ENCODE results near the gene SGPL1. TPM values are rescaled to one million over a fixed set of nuclear protein-coding genes. Genes with fewer than 3 reads are reported as not detected.

SGPL1 gene
- total and polyA plus RNA-seq, 5 donors from 2014 or later, result 12.8 to 30.4 (median 15.0) TPM

DNA sequence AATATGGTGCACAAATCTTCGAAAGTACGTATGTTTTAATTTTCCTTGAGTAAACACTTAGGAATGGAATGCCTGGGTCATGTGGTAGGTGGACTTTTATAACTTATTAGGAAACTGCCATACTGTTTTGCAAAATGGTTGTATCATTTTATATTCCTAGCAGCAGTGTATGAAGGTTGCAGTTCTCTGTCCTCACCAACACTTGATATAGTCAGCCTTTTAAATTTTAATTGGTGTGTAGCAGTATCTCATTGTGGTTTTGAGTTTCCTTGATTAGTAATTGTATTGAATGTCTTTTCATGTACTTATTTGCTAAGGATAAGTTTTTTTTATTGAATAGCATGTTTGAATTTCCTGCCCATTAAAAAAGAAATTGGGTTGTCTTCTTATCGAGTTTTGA, 73.5 kb downstream of the SGPL1 start:
- no peak for ATAC-seq (ENCODE audit: low read depth in 2 of 2)
- Histone ChIP-seq H3K9me3 (ENCODE audit: control insufficient read depth in 2 of 2, low read length in 2 of 2) (no peaks in the 10 kb centered on the region), H3K4me1 (ENCODE audit: control insufficient read depth, insufficient read depth, low read length, poor library complexity, severe bottlenecking) (peaks cover 18% of the 10 kb centered on the region), H3K27me3 (ENCODE audit: control insufficient read depth, insufficient read depth, low read length) (no peaks in the 10 kb centered on the region), H3K4me3 (ENCODE audit: low read depth, low read length) (no peak overlapping the region), H3K27ac (ENCODE audit: insufficient read depth, low read length, poor library complexity, severe bottlenecking) (no peak overlapping the region), H3K36me3 (ENCODE audit: control insufficient read depth, insufficient read depth, low read length) (peaks cover 4% of the 10 kb centered on the region)
- H3K4me3 Mint-ChIP-seq, result peak overlapping the region; percentile 54 to 99 (median 92)
- peak overlapping the region in 2 of 3 donors; percentile 69 to 76 for H3K27ac Mint-ChIP-seq
- peaks cover 5% of the 10 kb centered on the region for H3K36me3 Mint-ChIP-seq
- H3K4me1 Mint-ChIP-seq, result peaks cover 2 to 27% (median 13%) of the 10 kb centered on the region in 4 donors
- no peak for DNase-seq
- H3K9me3 Mint-ChIP-seq, result no peaks in the 10 kb centered on the region
- no peaks in the 10 kb centered on the region for H3K27me3 Mint-ChIP-seq

DNA sequence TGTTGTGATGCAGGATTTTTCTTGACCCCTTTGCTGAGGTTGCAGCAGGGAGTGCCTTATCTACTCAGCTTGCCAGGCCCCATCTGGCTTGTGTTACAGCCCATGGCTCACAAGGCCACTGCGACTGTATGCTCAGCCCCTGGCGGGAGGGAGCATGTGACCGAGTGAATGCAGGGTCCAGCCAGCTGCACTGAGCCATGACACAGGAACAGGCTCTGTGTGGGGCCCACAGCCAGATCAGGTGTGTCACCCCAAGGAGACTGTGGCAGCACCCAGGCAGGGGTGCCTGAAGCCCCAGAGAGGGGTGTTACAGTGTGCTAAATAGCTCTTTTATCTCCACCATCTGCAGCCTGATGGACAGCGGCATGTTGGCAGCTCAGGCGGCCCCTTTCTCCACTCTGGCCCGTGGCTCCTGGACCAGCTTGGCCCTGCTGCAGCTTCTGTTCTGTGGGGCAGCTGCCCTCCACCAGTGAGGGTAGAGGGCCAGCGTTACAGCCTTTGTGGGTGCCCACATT, 75.2 kb downstream of the SGPL1 start:
- Histone ChIP-seq H3K4me1 (ENCODE audit: control insufficient read depth, insufficient read depth, low read length, poor library complexity, severe bottlenecking) (peaks cover 18% of the 10 kb centered on the region), H3K9me3 (ENCODE audit: control insufficient read depth in 2 of 2, low read length in 2 of 2) (no peaks in the 10 kb centered on the region), H3K27ac (ENCODE audit: insufficient read depth, low read length, poor library complexity, severe bottlenecking) (no peak overlapping the region), H3K4me3 (ENCODE audit: low read depth, low read length) (no peak overlapping the region), H3K36me3 (ENCODE audit: control insufficient read depth, insufficient read depth, low read length) (no peaks in the 10 kb centered on the region), H3K27me3 (ENCODE audit: control insufficient read depth, insufficient read depth, low read length) (no peaks in the 10 kb centered on the region)
- Mint-ChIP-seq H3K27me3 (no peaks in the 10 kb centered on the region), H3K36me3 (no peaks in the 10 kb centered on the region), H3K9me3 (no peaks in the 10 kb centered on the region), H3K4me1 (peaks cover 2 to 27% (median 10%) of the 10 kb centered on the region in 4 donors), H3K27ac (peak overlapping the region in 1 of 3 donors; percentile 32), H3K4me3 (peak overlapping the region in 2 of 4 donors; percentile 10 to 17)
- ATAC-seq (ENCODE audit: low read depth in 2 of 2) (no peak), DNase-seq (no peak)

DNA sequence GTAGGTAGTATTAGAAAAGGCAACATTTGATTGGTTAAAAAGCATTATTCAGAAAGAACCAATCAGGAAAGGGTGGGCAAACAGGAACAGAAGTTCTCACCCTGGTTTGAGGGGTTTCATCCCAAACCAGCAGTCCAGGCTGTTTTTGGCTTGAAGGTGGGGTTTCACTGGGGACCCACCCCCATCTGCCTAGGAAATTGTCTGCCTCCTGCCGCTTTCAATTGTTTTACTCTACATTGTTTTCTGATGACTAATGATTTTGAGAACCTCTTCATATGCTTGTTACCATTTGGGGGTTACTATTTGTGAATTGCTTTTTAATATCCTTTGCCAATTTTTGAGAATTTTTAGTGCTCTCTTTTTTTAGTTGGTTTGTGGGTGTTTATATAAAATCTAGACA, 75.9 kb downstream of the SGPL1 start:
- H3K9me3 Mint-ChIP-seq, result no peaks in the 10 kb centered on the region
- no peaks in the 10 kb centered on the region for H3K27me3 ChIP-seq (ENCODE audit: control insufficient read depth, insufficient read depth, low read length)
- no peaks in the 10 kb centered on the region for H3K9me3 ChIP-seq (ENCODE audit: control insufficient read depth in 2 of 2, low read length in 2 of 2)
- H3K27ac ChIP-seq (ENCODE audit: insufficient read depth, low read length, poor library complexity, severe bottlenecking), result no peak overlapping the region
- H3K4me3 Mint-ChIP-seq, result peak overlapping the region in 2 of 4 donors; percentile 10 to 15
- H3K4me3 ChIP-seq (ENCODE audit: low read depth, low read length), result no peak overlapping the region
- DNase-seq (no peak), ATAC-seq (ENCODE audit: low read depth in 2 of 2) (no peak)
- H3K27ac Mint-ChIP-seq, result peak overlapping the region in 1 of 3 donors; percentile 32
- H3K4me1 ChIP-seq (ENCODE audit: control insufficient read depth, insufficient read depth, low read length, poor library complexity, severe bottlenecking), result peaks cover 18% of the 10 kb centered on the region
- H3K4me1 Mint-ChIP-seq, result peaks cover 2 to 21% (median 13%) of the 10 kb centered on the region in 4 donors
- H3K27me3 Mint-ChIP-seq, result peaks cover 4% of the 10 kb centered on the region
- H3K36me3 ChIP-seq (ENCODE audit: control insufficient read depth, insufficient read depth, low read length), result no peaks in the 10 kb centered on the region
- H3K36me3 Mint-ChIP-seq, result no peaks in the 10 kb centered on the region

DNA sequence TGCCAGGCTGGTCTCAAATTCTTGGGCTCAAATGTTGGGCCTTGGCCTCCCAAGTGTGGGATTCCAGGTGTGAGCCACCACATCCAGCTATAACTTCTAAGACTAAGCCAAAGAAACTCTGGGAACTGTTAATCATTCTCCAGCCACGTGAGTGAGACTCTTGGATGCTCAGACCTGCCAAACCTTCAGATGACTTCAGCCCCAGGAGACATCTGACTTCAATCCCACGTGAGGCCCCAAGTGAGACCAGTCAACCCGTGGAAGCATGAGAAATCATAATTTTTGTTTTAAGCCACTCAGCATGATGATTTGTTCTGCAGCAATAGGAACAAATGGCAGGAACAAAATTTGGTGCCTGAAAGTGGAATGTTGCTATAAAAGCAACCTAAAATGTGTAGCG, 76.9 kb downstream of the SGPL1 start:
- no peak for DNase-seq
- Mint-ChIP-seq H3K9me3 (no peaks in the 10 kb centered on the region), H3K4me1 (peaks cover 2 to 21% (median 9%) of the 10 kb centered on the region in 4 donors), H3K36me3 (no peaks in the 10 kb centered on the region), H3K27me3 (peaks cover 8% of the 10 kb centered on the region), H3K4me3 (no peak overlapping the region), H3K27ac (no peak overlapping the region)
- Histone ChIP-seq H3K9me3 (ENCODE audit: control insufficient read depth in 2 of 2, low read length in 2 of 2) (no peaks in the 10 kb centered on the region), H3K4me3 (ENCODE audit: low read depth, low read length) (no peak overlapping the region), H3K27ac (ENCODE audit: insufficient read depth, low read length, poor library complexity, severe bottlenecking) (no peak overlapping the region), H3K4me1 (ENCODE audit: control insufficient read depth, insufficient read depth, low read length, poor library complexity, severe bottlenecking) (peaks cover 11% of the 10 kb centered on the region), H3K36me3 (ENCODE audit: control insufficient read depth, insufficient read depth, low read length) (no peaks in the 10 kb centered on the region), H3K27me3 (ENCODE audit: control insufficient read depth, insufficient read depth, low read length) (no peaks in the 10 kb centered on the region)
- no peak for ATAC-seq (ENCODE audit: low read depth in 2 of 2)

DNA sequence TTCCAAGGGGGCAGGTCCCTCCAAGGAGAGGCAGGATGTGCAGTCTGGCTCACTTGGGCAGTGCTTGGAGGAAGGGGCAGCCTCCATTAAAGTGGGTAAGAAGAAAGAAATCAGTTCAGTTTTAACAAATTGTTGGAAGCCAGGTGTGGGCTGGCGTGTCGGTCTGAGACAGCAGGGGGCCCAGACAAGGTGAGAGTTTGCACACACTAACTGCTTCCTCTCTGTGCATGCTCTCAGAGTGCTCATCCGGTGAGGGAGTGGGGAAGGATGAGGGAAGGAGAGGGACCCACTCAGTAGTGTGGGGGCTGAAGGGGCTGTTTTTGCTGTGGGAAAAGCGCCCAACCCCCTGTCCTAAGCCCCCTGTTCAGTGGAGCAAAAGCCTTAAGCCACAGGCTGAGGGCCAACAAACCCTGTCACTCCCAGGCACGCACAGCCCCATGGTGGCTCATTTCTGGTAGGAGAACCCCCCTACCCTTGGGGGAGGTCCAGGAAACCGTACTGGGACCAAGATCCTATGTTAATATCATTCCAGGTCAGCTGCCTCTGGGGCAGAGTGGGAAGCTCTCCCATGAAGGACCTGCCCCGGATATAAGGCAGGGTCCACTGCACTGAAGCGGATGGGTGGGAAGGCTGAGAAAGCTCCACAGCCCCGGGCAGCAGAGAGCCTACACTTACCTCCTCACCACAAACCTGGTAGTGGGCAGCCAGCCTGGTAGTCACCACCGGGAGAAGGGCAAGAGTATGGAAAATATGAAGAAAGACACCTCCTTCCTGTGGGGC, 77.7 kb downstream of the SGPL1 start:
- H3K36me3 ChIP-seq (ENCODE audit: control insufficient read depth, insufficient read depth, low read length), result no peaks in the 10 kb centered on the region
- ATAC-seq (ENCODE audit: low read depth in 2 of 2), result no peak
- H3K27ac ChIP-seq (ENCODE audit: insufficient read depth, low read length, poor library complexity, severe bottlenecking), result no peak overlapping the region
- no peaks in the 10 kb centered on the region for H3K36me3 Mint-ChIP-seq
- H3K4me1 Mint-ChIP-seq, result peaks cover 2 to 21% (median 9%) of the 10 kb centered on the region in 4 donors
- H3K27me3 Mint-ChIP-seq, result peaks cover 12% of the 10 kb centered on the region
- H3K4me3 ChIP-seq (ENCODE audit: low read depth, low read length), result no peak overlapping the region
- H3K9me3 ChIP-seq (ENCODE audit: control insufficient read depth in 2 of 2, low read length in 2 of 2), result no peaks in the 10 kb centered on the region
- H3K9me3 Mint-ChIP-seq, result no peaks in the 10 kb centered on the region
- no peak overlapping the region for H3K27ac Mint-ChIP-seq
- H3K4me3 Mint-ChIP-seq, result no peak overlapping the region
- peak in 1 of 3 donors; percentile 18 for DNase-seq
- H3K27me3 ChIP-seq (ENCODE audit: control insufficient read depth, insufficient read depth, low read length), result no peaks in the 10 kb centered on the region
- H3K4me1 ChIP-seq (ENCODE audit: control insufficient read depth, insufficient read depth, low read length, poor library complexity, severe bottlenecking), result peaks cover 6% of the 10 kb centered on the region

DNA sequence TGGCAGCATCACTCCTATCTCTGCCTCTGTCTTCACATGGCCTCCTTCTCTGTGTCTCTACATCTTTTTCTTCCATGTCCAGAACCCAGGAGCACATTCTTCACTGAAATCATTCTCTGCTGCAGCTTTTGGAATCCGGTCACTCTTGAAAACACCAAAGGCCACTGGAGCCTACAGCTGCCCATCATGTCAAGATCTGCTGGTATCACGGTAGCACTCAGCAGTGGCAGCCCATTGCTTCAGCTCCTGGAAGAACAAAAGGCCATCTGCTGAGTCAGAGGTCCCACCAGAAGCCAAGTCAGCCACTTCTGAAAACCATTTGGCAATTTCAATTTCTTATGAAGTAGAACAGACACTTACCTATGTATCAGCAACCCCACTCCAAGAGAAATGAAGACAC, 78.7 kb downstream of the SGPL1 start:
- DNase-seq, result no peak
- Mint-ChIP-seq H3K36me3 (no peaks in the 10 kb centered on the region), H3K9me3 (no peaks in the 10 kb centered on the region), H3K4me1 (peaks cover 0 to 14% (median 3%) of the 10 kb centered on the region in 4 donors), H3K4me3 (no peak overlapping the region), H3K27ac (peak overlapping the region in 1 of 3 donors; percentile 40), H3K27me3 (peaks cover 21% of the 10 kb centered on the region)
- H3K4me3 ChIP-seq (ENCODE audit: low read depth, low read length), result no peak overlapping the region
- no peaks in the 10 kb centered on the region for H3K27me3 ChIP-seq (ENCODE audit: control insufficient read depth, insufficient read depth, low read length)
- no peak for ATAC-seq (ENCODE audit: low read depth in 2 of 2)
- H3K36me3 ChIP-seq (ENCODE audit: control insufficient read depth, insufficient read depth, low read length), result no peaks in the 10 kb centered on the region
- no peaks in the 10 kb centered on the region for H3K9me3 ChIP-seq (ENCODE audit: control insufficient read depth in 2 of 2, low read length in 2 of 2)
- H3K4me1 ChIP-seq (ENCODE audit: control insufficient read depth, insufficient read depth, low read length, poor library complexity, severe bottlenecking), result no peaks in the 10 kb centered on the region
- no peak overlapping the region for H3K27ac ChIP-seq (ENCODE audit: insufficient read depth, low read length, poor library complexity, severe bottlenecking)

DNA sequence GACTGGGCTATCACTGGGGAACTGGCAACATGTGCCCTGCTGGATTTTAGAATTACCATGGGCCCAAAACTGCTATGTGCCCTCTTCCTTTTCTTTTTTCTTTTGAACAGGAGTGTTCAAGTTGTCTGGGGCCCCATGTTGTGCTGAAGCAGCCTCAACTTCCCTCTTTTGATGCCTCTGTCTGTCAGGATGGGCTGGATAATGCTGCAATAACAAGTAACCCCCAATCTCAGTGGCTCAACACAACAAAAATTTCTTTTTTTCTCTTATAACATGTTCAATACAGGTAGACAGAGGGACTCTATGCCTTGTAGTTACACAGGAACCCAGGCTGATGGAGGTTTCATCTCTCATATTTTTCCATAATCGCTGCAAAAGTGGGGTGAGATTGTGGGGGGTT, 80.8 kb downstream of the SGPL1 start:
- DNase-seq, result no peak
- H3K4me3 Mint-ChIP-seq, result no peak overlapping the region
- Histone ChIP-seq H3K4me3 (ENCODE audit: low read depth, low read length) (no peak overlapping the region), H3K9me3 (ENCODE audit: control insufficient read depth in 2 of 2, low read length in 2 of 2) (no peaks in the 10 kb centered on the region), H3K4me1 (ENCODE audit: control insufficient read depth, insufficient read depth, low read length, poor library complexity, severe bottlenecking) (no peaks in the 10 kb centered on the region), H3K27ac (ENCODE audit: insufficient read depth, low read length, poor library complexity, severe bottlenecking) (no peak overlapping the region), H3K27me3 (ENCODE audit: control insufficient read depth, insufficient read depth, low read length) (no peaks in the 10 kb centered on the region), H3K36me3 (ENCODE audit: control insufficient read depth, insufficient read depth, low read length) (no peaks in the 10 kb centered on the region)
- no peaks in the 10 kb centered on the region for H3K9me3 Mint-ChIP-seq
- peak overlapping the region in 1 of 3 donors; percentile 3 for H3K27ac Mint-ChIP-seq
- H3K4me1 Mint-ChIP-seq, result peaks cover 0 to 5% (median 2%) of the 10 kb centered on the region in 4 donors
- peaks cover 29% of the 10 kb centered on the region for H3K27me3 Mint-ChIP-seq
- no peaks in the 10 kb centered on the region for H3K36me3 Mint-ChIP-seq
- ATAC-seq (ENCODE audit: low read depth in 2 of 2), result no peak

DNA sequence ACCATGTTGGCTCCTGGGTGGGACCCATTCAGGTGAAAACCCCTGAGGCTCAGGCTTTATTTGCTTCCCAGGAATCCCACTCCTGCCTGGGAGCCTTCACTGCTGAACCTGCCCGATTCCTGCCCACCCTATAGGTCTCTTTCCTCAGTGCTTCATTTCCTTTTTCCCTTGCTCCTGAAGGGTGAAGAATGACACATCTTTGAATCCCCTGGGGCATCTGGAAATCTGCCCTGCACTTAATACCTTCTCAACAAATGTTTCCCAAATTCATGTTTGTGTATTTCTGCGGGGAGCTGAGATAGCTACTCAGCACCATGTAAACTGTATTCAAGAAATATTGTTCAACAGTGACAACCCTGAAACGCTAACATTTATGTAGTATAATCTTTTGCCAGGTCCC, 82.9 kb downstream of the SGPL1 start:
- peak overlapping the region in 1 of 3 donors; percentile 32 for H3K27ac Mint-ChIP-seq
- no peaks in the 10 kb centered on the region for H3K36me3 ChIP-seq (ENCODE audit: control insufficient read depth, insufficient read depth, low read length)
- no peak overlapping the region for H3K27ac ChIP-seq (ENCODE audit: insufficient read depth, low read length, poor library complexity, severe bottlenecking)
- H3K4me1 Mint-ChIP-seq, result peaks cover 0 to 5% (median 0%) of the 10 kb centered on the region in 4 donors
- H3K9me3 ChIP-seq (ENCODE audit: control insufficient read depth in 2 of 2, low read length in 2 of 2), result no peaks in the 10 kb centered on the region
- no peaks in the 10 kb centered on the region for H3K27me3 ChIP-seq (ENCODE audit: control insufficient read depth, insufficient read depth, low read length)
- no peak overlapping the region for H3K4me3 ChIP-seq (ENCODE audit: low read depth, low read length)
- no peaks in the 10 kb centered on the region for H3K4me1 ChIP-seq (ENCODE audit: control insufficient read depth, insufficient read depth, low read length, poor library complexity, severe bottlenecking)
- peaks cover 29% of the 10 kb centered on the region for H3K27me3 Mint-ChIP-seq
- ATAC-seq (ENCODE audit: low read depth in 2 of 2) (no peak), DNase-seq (no peak)
- no peaks in the 10 kb centered on the region for H3K36me3 Mint-ChIP-seq
- no peak overlapping the region for H3K4me3 Mint-ChIP-seq
- H3K9me3 Mint-ChIP-seq, result no peaks in the 10 kb centered on the region

Data from CD4-positive, CD25-positive, alpha-beta regulatory T cell (primary cell).